Measurements from ENCODE around the gene RTF2. TPM values are rescaled to one million over a fixed set of nuclear protein-coding genes. Genes with fewer than 3 reads are reported as not detected.

RTF2 gene
- total and polyA plus RNA-seq, 2 of the 13 experiments (the other 11 are each of a cell fraction or from before 2014, with no cell fraction given): 81.8 to 142 TPM

DNA sequence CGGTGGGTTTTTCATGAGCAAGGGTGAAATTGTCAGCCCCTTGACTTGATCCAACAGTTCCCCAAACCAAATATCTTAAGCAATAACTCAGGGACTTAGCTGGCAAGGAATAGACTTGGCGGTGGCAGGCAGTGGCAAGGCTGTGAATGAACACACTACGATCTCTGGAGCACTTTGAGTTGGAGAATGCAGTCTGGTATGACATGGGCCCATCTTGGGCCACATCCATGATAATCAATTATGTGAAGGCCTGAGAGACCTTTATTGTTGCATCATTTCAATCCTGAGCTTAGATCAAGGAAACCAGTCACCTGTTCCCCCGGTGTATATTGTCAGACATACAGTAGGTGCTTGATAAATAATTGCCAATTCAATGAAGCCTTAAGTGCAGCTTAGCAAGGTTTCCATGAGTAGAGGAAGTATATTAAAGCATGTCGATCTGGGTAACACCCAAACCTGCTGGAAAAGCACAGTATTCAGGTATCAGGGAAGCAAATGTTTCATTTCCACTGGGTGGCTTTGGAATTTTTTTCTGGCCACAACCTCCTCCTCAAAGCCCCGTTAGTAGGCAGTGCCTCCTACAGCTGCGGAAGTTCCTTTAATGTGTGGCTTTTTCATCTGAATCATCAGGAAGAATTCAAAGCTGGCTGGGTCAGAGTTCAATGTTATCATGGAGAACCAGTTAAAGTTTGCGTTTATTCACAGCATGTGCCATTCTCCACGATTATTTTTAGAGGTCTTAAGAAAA, 46.2 kb upstream of the RTF2 start (continued):
- TF ChIP-seq, protein P1, sequence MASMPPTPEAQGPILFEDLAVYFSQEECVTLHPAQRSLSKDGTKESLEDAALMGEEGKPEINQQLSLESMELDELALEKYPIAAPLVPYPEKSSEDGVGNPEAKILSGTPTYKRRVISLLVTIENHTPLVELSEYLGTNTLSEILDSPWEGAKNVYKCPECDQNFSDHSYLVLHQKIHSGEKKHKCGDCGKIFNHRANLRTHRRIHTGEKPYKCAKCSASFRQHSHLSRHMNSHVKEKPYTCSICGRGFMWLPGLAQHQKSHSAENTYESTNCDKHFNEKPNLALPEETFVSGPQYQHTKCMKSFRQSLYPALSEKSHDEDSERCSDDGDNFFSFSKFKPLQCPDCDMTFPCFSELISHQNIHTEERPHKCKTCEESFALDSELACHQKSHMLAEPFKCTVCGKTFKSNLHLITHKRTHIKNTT (CRISPR knock-in tag; IDR thresholded peaks at IDR 0.05): no peak
- no peak for TF ChIP-seq TP53 (CRISPR knock-in tag; conservative IDR thresholded peaks at IDR 0.05)
- no peak for TF ChIP-seq ZNF10 (CRISPR knock-in tag; IDR thresholded peaks at IDR 0.05; ENCODE audit: borderline replicate concordance, low read depth)
- TF ChIP-seq U2AF1 (optimal IDR thresholded peaks at IDR 0.05; ENCODE audit: low read depth, low read length): no peak
- TF ChIP-seq, protein P2, sequence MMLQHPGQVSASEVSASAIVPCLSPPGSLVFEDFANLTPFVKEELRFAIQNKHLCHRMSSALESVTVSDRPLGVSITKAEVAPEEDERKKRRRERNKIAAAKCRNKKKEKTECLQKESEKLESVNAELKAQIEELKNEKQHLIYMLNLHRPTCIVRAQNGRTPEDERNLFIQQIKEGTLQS (CRISPR knock-in tag; IDR thresholded peaks at IDR 0.05): no peak
- no peak for TF ChIP-seq FOXC1 (CRISPR knock-in tag; IDR thresholded peaks at IDR 0.05; ENCODE audit: borderline replicate concordance)
- peak; percentile 31; the same call in 1 of the 2 replicates for TF ChIP-seq NR2F6 (IDR thresholded peaks at IDR 0.05)
- peak; percentile 63; the same call in 1 of the 2 replicates for TF ChIP-seq NR2F6 (CRISPR knock-in tag; IDR thresholded peaks at IDR 0.05)
- peak; percentile 39; the same call in 1 of the 2 replicates for TF ChIP-seq RARA (CRISPR knock-in tag; IDR thresholded peaks at IDR 0.05)
- TF ChIP-seq SP4 (CRISPR knock-in tag; IDR thresholded peaks at IDR 0.05): no peak
- TF ChIP-seq KAT8 (CRISPR knock-in tag; IDR thresholded peaks at IDR 0.05): no peak; the same call in 1 of the 2 replicates
- TF ChIP-seq HDAC6 (IDR thresholded peaks at IDR 0.05; ENCODE audit: low read depth, low read length): no peak
- TF ChIP-seq ZNF619 (CRISPR knock-in tag; IDR thresholded peaks at IDR 0.05): no peak
- TF ChIP-seq NONO (IDR thresholded peaks at IDR 0.05): no peak
- TF ChIP-seq NONO (CRISPR knock-in tag; conservative IDR thresholded peaks at IDR 0.05): no peak
- TF ChIP-seq FOXO1 (CRISPR knock-in tag; IDR thresholded peaks at IDR 0.05): no peak
- TF ChIP-seq PHF21A (CRISPR knock-in tag; IDR thresholded peaks at IDR 0.05): no peak
- TF ChIP-seq, protein P3, sequence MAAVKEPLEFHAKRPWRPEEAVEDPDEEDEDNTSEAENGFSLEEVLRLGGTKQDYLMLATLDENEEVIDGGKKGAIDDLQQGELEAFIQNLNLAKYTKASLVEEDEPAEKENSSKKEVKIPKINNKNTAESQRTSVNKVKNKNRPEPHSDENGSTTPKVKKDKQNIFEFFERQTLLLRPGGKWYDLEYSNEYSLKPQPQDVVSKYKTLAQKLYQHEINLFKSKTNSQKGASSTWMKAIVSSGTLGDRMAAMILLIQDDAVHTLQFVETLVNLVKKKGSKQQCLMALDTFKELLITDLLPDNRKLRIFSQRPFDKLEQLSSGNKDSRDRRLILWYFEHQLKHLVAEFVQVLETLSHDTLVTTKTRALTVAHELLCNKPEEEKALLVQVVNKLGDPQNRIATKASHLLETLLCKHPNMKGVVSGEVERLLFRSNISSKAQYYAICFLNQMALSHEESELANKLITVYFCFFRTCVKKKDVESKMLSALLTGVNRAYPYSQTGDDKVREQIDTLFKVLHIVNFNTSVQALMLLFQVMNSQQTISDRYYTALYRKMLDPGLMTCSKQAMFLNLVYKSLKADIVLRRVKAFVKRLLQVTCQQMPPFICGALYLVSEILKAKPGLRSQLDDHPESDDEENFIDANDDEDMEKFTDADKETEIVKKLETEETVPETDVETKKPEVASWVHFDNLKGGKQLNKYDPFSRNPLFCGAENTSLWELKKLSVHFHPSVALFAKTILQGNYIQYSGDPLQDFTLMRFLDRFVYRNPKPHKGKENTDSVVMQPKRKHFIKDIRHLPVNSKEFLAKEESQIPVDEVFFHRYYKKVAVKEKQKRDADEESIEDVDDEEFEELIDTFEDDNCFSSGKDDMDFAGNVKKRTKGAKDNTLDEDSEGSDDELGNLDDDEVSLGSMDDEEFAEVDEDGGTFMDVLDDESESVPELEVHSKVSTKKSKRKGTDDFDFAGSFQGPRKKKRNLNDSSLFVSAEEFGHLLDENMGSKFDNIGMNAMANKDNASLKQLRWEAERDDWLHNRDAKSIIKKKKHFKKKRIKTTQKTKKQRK (IDR thresholded peaks at IDR 0.05; ENCODE audit: low read length): no peak
- TF ChIP-seq ASH2L (IDR thresholded peaks at IDR 0.05; ENCODE audit: insufficient read length, low read depth, low read length): peak; percentile 52
- no peak for TF ChIP-seq TAF15 (IDR thresholded peaks at IDR 0.05; ENCODE audit: low read depth, low read length, poor library complexity, severe bottlenecking)
- no peak for TF ChIP-seq MEF2D (CRISPR knock-in tag; IDR thresholded peaks at IDR 0.05)
- TF ChIP-seq, protein P4, sequence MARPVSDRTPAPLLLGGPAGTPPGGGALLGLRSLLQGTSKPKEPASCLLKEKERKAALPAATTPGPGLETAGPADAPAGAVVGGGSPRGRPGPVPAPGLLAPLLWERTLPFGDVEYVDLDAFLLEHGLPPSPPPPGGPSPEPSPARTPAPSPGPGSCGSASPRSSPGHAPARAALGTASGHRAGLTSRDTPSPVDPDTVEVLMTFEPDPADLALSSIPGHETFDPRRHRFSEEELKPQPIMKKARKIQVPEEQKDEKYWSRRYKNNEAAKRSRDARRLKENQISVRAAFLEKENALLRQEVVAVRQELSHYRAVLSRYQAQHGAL (CRISPR knock-in tag; IDR thresholded peaks at IDR 0.05; ENCODE audit: not compliant biosample characterization): no peak
- peak; percentile 72 for TF ChIP-seq FOSL2 (CRISPR knock-in tag; IDR thresholded peaks at IDR 0.05)
- no peak for TF ChIP-seq PAX8 (CRISPR knock-in tag; IDR thresholded peaks at IDR 0.05; ENCODE audit: borderline replicate concordance)
- no peak for TF ChIP-seq SNAPC2 (CRISPR knock-in tag; IDR thresholded peaks at IDR 0.05)
- no peak for TF ChIP-seq ZNF33A (CRISPR knock-in tag; IDR thresholded peaks at IDR 0.05; ENCODE audit: borderline replicate concordance)
- no peak for TF ChIP-seq ZNF44 (CRISPR knock-in tag; IDR thresholded peaks at IDR 0.05)
